Sigmoid colon (tissue), 7 donors: Measurements from ENCODE around the gene OTOF. TPM values are rescaled to one million over a fixed set of nuclear protein-coding genes. Genes with fewer than 3 reads are reported as not detected.

Experiments
- DNase-seq: peaks from one replicate; pipeline ENCODE4 v3.0.0-alpha.2; 2019
- H3K27ac ChIP-seq, 4 donors: fragments of 200-600 bp; sonication (generic); one replicate each; pipeline ENCODE4 v1.5.1; 2016 to 2019; ENCODE audit warnings: mild to moderate bottlenecking in 1 of 4
- H3K27me3 ChIP-seq, 3 donors: fragments of 200-600 bp; sonication (generic); one replicate each; pipeline ENCODE4 v1.5.1; 2019; ENCODE audit warnings: mild to moderate bottlenecking in 1 of 3
- H3K36me3 ChIP-seq, 4 donors: fragments of 200-600 bp; sonication (generic); one replicate each; pipeline ENCODE4 v1.5.1; 2016 to 2019
- H3K4me1 ChIP-seq, 4 donors: fragments of 200-600 bp; sonication (generic); one replicate each; pipeline ENCODE4 v1.5.1; 2017 to 2019
- H3K4me3 ChIP-seq, 4 donors: fragments of 200-600 bp; sonication (generic); one replicate each; pipeline ENCODE4 v1.5.1; 2017 to 2019; ENCODE audit warnings: mild to moderate bottlenecking in 2 of 4, moderate library complexity in 1 of 4
- H3K9me3 ChIP-seq, 4 donors: fragments of 200-600 bp in 3 of 4; sonication (generic) in 3 of 4; one replicate each; pipeline versions ENCODE4 v1.5.1 to v1.6.1; 2013 to 2019
- EP300 ChIP-seq, 4 donors: sonication (generic); formaldehyde crosslinking; IDR thresholded peaks; one replicate each; pipeline ENCODE4 v1.6.1; 2017; ENCODE audit warnings: antibody characterized with exemption in 4 of 4
- POLR2A ChIP-seq, 2 donors: fragments of 450-650 bp; IDR thresholded peaks; one replicate each; pipeline ENCODE4 v1.6.1; 2016; ENCODE audit warnings: antibody characterized with exemption in 2 of 2, mild to moderate bottlenecking in 2 of 2, moderate library complexity in 2 of 2
- POLR2AphosphoS5 ChIP-seq, 4 donors: sonication (generic); formaldehyde crosslinking; IDR thresholded peaks; one replicate each; pipeline ENCODE4 v1.6.1; 2017; ENCODE audit warnings: antibody characterized with exemption in 4 of 4
- WGBS, 2 donors: extraction: QIAGEN DNeasy Blood & Tissue Kit; methylation state at CpG; one replicate each; pipeline ENCODE4 v1.1.7; 2013; 5-methylcytosine and 5-hydroxymethylcytosine counted together
- intact Hi-C: fragments of 100-400 bp; cut with DNase I; formaldehyde crosslinking; loops from one replicate; pipeline ENCODE4 v1.15.1; 2023
- polyA plus RNA-seq, 3 donors: library from polyadenylated mRNA; stranded (reverse); fragments of 200-250 nt; gene quantifications; one replicate each; pipeline ENCODE4 v1.2.3, GENCODE V29; 2013
- total RNA-seq, 4 donors: library from RNA; depleted of rRNA; stranded (reverse); fragments of >200 nt; gene quantifications; one replicate each; pipeline ENCODE4 v1.1.0, GENCODE V29; 2016
- TF ChIP-seq, protein P1 (sequence below), 4 experiments: fragments of 450-650 bp in 3 of 4; fragments of 200-600 bp in 1 of 4; IDR thresholded peaks; one replicate each; pipeline ENCODE4 v1.5.1; 2016 to 2019; ENCODE audit warnings: antibody characterized with exemption in 4 of 4, mild to moderate bottlenecking in 3 of 4, moderate library complexity in 2 of 4
- donor health status: healthy with polysubstance abuse.
- donor health status: Bipolar disorder and iron deficiency.
- donor health status: healthy.

Gene OTOF
- total and polyA plus RNA-seq, 7 donors = 0.32 to 0.71 TPM; not detected in 5

DNA sequence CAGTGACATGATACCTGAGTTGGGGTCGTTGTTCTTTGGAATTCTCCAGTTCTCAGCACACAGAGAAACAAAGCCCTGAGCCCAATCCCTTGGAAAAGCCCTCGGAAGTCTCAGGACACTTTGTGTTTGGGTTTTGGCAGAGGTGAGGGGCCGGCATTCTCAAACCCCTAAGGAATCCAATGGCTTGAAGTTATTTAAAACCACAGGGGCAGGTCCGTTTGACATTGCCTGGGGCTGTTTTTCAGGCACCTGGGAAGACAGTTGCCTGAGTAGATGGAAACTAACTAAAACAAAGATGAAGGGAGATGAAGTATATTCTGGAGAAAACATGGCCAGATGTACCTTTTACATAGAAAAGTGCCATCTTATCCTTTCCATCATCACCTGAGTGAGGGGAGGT, 22.5 kb upstream of the OTOF start:
- Histone ChIP-seq H3K4me1 (peaks cover 0 to 12% (median 10%) of the 10 kb centered on the region in 4 donors), H3K27ac (no peak overlapping the region), H3K9me3 (no peaks in the 10 kb centered on the region), H3K36me3 (no peaks in the 10 kb centered on the region), H3K4me3 (no peak overlapping the region), H3K27me3 (peaks cover 3 to 16% (median 12%) of the 10 kb centered on the region in 3 donors)
- no peak for DNase-seq
- TF ChIP-seq EP300 (IDR thresholded peaks at IDR 0.05) (no peak), POLR2AphosphoS5 (IDR thresholded peaks at IDR 0.05) (no peak), POLR2A (IDR thresholded peaks at IDR 0.05) (no peak)
- TF ChIP-seq, protein P1, sequence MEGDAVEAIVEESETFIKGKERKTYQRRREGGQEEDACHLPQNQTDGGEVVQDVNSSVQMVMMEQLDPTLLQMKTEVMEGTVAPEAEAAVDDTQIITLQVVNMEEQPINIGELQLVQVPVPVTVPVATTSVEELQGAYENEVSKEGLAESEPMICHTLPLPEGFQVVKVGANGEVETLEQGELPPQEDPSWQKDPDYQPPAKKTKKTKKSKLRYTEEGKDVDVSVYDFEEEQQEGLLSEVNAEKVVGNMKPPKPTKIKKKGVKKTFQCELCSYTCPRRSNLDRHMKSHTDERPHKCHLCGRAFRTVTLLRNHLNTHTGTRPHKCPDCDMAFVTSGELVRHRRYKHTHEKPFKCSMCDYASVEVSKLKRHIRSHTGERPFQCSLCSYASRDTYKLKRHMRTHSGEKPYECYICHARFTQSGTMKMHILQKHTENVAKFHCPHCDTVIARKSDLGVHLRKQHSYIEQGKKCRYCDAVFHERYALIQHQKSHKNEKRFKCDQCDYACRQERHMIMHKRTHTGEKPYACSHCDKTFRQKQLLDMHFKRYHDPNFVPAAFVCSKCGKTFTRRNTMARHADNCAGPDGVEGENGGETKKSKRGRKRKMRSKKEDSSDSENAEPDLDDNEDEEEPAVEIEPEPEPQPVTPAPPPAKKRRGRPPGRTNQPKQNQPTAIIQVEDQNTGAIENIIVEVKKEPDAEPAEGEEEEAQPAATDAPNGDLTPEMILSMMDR (IDR thresholded peaks at IDR 0.05) = no peak
- intact Hi-C loops = no loop called here
- 74 to 77% methylated on average over 4 of the region's 4 CpGs for WGBS, 2 donors

DNA sequence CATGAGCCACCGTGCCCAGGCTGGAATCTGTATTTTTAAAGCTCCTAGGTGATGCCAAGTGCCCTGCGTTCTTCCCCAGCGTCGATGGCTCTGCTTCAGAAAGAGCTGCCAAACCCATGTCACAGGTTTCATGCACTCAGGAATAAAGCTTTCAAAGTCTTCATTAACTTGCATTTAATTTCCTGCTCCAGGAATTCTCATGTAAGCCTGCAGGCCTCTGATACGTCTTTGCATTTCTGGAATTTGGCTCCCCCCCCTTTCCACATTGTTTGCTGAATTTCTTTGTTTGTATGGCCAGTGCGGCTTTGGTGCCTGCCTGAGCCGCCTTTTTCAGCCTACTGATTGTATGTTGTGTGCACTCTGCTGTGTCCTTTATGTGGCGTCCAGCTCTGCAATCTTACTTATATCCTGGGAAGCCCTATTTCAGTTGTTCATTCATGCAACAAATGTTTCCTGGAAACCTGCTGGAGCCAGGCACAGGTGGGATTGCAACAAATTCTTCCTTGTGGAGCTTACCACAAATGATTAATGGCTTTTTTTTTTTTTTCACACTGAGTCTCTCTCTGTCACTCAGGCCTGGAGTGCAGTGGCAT, 17.9 kb upstream of the OTOF start:
- 87 to 93% methylated on average over 8 of the region's 8 CpGs for WGBS, 2 donors
- no peak for DNase-seq
- Histone ChIP-seq H3K27me3 (no peaks in the 10 kb centered on the region), H3K4me3 (no peak overlapping the region), H3K4me1 (no peaks in the 10 kb centered on the region), H3K9me3 (no peaks in the 10 kb centered on the region), H3K27ac (no peak overlapping the region), H3K36me3 (no peaks in the 10 kb centered on the region)
- TF ChIP-seq POLR2AphosphoS5 (IDR thresholded peaks at IDR 0.05) (no peak), POLR2A (IDR thresholded peaks at IDR 0.05) (no peak), EP300 (IDR thresholded peaks at IDR 0.05) (no peak)
- TF ChIP-seq, protein P1 (IDR thresholded peaks at IDR 0.05) = no peak
- intact Hi-C loops = no loop called here

DNA sequence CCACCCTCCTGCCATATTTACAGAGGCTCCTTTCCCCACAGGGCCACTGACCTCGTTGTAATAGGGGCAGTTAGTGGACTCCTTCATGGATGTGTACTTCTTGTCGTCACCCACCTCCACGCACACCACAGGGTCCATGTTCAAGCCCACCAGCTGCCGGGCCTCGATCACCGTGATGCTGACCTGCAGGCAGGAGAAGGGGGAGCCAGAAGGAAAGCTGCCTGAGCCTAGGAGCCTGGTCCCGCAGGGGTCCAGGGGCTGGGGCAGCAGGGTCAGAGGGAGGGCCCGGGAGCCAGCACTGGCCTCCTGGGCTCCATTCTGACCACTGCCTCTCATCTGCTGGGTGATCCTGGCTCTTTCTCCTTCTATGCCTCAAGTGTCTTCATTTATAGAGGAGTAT, 17.0 kb upstream of the OTOF start:
- no peaks in the 10 kb centered on the region for H3K9me3 ChIP-seq
- H3K27me3 ChIP-seq = no peaks in the 10 kb centered on the region
- H3K27ac ChIP-seq = no peak overlapping the region
- 89 to 95% methylated on average over 8 of the region's 8 CpGs for WGBS, 2 donors
- intact Hi-C loops = no loop called here
- no peak for DNase-seq
- H3K4me3 ChIP-seq = no peak overlapping the region
- H3K4me1 ChIP-seq = no peaks in the 10 kb centered on the region
- TF ChIP-seq EP300 (IDR thresholded peaks at IDR 0.05) (no peak), POLR2A (IDR thresholded peaks at IDR 0.05) (no peak), POLR2AphosphoS5 (IDR thresholded peaks at IDR 0.05) (no peak)
- TF ChIP-seq, protein P1 (IDR thresholded peaks at IDR 0.05) = no peak
- H3K36me3 ChIP-seq = no peaks in the 10 kb centered on the region

DNA sequence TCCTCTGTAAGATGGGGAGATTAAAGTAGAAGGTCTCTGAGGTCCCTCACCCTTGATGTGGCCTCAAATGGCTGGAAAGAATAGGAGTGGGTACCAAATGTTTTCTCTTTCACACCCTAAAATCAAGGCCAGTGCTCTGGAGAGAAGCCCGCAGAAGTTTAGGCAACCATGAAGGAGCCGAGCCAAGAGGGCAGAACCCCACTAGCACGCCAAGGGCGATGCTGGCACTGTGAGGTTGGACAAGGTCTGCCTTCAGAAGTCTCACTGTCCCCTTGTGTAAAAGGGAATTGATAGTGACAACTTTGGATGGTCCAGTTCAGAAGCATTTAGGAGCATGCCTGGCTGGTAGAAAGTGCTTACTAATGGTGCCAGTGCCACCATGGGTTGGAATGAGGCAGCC, 16.3 kb upstream of the OTOF start:
- H3K4me1 ChIP-seq = no peaks in the 10 kb centered on the region
- no peaks in the 10 kb centered on the region for H3K36me3 ChIP-seq
- no peak overlapping the region for H3K27ac ChIP-seq
- DNase-seq = no peak
- WGBS, 2 donors = 95 to 97% methylated on average over 4 of the region's 4 CpGs
- intact Hi-C loops = no loop called here
- no peaks in the 10 kb centered on the region for H3K27me3 ChIP-seq
- no peak overlapping the region for H3K4me3 ChIP-seq
- TF ChIP-seq EP300 (IDR thresholded peaks at IDR 0.05) (no peak), POLR2A (IDR thresholded peaks at IDR 0.05) (no peak)
- TF ChIP-seq, protein P1 (IDR thresholded peaks at IDR 0.05) = no peak
- no peaks in the 10 kb centered on the region for H3K9me3 ChIP-seq

DNA sequence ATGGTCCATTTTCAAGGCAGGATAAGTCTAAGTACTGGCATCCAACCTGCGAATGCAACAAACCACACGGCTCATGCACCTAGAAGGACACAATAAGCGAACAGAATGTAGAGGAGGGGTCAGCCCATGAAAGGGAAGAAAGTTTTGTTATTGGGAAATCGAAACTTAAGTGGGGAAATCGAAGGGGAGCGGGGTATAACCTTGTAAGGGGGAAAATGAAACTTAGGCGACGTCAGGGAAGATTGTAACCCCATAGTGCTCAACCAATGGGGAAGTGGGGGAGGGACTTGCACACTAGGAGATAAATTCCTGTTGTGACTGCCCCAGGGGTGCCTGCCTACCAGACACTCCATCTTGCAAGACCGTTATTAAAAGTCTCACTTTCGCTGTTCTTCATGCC, 15.6 kb upstream of the OTOF start:
- no peak overlapping the region for H3K27ac ChIP-seq
- no peak overlapping the region for H3K4me3 ChIP-seq
- H3K27me3 ChIP-seq = no peaks in the 10 kb centered on the region
- WGBS, 2 donors = 87 to 90% methylated on average over 10 of the region's 10 CpGs
- TF ChIP-seq POLR2A (IDR thresholded peaks at IDR 0.05) (no peak), POLR2AphosphoS5 (IDR thresholded peaks at IDR 0.05) (no peak), EP300 (IDR thresholded peaks at IDR 0.05) (no peak)
- intact Hi-C loops = no loop called here
- no peaks in the 10 kb centered on the region for H3K4me1 ChIP-seq
- no peaks in the 10 kb centered on the region for H3K9me3 ChIP-seq
- H3K36me3 ChIP-seq = no peaks in the 10 kb centered on the region
- no peak for DNase-seq
